ENCODE measurements around the gene DUSP3.

GRCh38 chr17:43801844-43802243, 23.1 kb upstream of the DUSP3 start:
- TF ChIP-seq CTCF (IDR thresholded peaks at IDR 0.05): no peak
- no peak for TF ChIP-seq EP300 (IDR thresholded peaks at IDR 0.05)
- no peak for TF ChIP-seq POLR2AphosphoS5 (IDR thresholded peaks at IDR 0.05)
